Stimulated activated CD4-positive, alpha-beta T cell treated with anti-CD3 and anti-CD28 coated beads, Interleukin-1b, Interleukin-23, amount 100 ng/mL, for 24 hours (primary cell): ENCODE data around the gene PAGE2.
"Not testable (repeated sequence)": the region's sequence is repeated elsewhere in the genome, so short reads cannot be mapped to it uniquely, and the experiment has no call there.

Experiments used
- DNase-seq, 4 experiments: peaks; one replicate each; pipeline ENCODE4 v3.0.0-alpha.2; 2020; ENCODE audit warnings: low read depth in 4 of 4, low spot score in 1 of 4

Gene PAGE2

DNA sequence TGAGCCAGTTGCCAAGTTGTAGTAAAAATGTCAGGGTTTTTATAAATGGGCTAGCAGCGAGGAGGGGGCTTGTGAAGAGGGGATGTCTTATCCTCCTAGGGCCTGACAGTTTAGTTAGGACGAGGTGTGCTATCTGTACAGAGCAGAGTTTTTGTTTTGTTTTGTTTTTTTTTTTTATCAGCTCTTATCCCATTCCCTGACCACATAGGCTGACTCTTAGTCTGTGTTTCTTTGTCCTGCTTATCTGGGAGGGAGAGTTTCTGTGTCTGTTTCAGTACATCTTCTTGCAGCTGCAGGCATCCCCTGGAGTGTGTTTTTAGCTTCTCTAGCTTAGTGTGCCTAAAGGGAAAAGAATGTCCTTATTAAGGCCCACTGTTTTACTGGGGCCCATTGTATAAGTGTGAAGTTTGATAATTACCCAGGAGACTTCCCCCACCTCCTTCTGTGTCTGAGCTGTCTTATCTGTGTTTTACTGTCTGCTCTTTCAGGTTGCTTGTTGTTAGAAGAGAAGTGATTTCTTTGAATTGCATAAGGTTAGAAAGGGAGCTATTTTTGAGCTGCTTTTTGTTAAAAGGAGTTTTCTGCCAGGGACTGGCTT, 32.0 kb downstream of the PAGE2 start:
- no peak for DNase-seq

DNA sequence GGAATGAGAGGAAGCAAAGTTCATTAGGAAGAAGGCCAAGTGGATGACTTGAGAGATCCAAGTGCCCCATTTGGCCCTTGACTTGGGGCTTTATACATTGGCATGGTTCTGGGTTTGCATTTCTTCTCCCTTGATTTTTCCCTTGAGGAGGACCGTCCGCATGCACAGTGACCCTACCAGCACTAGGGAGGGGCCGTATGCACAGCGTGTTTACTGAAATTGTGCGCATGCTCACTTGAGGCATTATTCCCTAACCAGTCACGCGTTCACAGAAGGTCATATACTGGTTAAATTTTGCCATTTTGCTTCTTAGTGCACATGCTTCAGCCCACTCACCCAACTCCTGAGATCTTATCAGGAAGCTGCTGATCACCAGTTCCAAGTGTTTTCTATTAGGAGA, 35.1 kb downstream of the PAGE2 start:
- DNase-seq = no peak

DNA sequence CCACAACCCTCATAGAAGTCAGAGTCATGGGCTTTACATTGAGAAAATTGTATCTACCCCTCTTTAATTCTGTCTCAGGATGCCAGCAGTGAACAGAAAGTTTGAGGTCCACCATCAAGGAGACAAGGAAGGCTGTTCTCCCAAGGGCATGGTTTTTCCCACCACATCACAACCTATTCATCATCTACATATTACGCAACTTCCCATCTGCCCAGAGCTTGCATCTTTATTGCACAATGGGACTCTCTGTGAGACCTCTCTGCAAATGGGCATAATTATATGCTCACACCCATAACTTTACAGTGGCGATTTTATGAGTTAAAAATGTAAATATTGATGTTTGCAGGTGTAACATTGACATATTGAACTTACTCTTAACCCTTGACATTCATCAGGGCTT, 38.9 kb downstream of the PAGE2 start:
- no peak for DNase-seq

DNA sequence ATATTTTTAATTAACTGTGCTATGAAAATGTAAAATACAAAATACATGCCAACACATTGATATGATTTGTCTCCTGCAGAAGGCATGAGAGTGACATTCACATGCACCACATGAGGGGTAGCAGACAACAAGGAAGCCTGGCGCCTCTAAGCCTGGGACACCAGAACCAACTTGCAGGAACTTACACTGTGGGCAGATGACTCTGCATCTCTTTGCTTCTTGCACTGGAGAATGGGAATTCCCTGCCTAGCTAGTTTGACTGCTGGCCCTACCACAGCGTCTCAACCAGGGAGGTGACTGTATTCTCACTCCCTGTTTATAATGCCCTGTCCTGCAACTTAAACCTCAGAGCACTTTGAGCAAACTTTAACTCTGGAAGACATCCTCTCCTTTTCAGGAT, 40.5 kb downstream of the PAGE2 start:
- DNase-seq = no peak

DNA sequence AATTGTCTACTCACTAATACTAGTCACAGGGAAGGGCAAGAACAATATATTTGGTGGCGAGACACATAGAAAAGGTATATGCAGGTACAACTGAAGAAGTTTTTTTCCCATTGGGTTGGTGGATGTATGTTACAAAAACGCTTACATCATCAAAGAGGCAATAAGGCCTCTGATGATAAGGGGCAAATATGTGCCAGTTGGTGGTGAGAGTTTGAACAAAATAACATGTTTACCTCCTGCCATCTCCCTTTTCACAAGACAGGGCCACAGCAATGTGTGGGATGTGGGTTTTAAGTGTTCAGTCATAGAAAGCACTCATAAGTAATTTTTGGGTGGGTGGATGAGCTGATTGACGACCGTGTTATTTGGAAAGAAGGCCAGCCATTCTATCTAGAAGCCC, 41.7 kb downstream of the PAGE2 start:
- DNase-seq = no peak

DNA sequence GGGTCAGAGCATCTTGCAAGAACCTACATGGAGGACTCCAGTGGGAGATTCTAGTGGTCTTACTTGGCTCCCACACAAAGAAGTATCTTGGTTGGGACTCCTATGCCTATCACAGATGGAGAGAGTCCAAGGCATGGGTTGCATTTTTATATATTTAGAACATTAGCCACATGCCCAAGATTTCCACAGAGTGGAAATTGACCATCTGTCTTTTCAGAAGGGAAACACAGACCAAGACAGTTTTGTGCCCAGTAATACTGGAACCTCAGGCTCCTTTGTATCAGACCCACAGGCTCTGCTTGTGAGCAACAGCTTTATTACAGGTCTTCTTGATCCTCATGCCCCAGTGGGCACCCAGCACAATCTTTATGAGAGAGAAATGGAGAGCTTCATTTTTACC, 43.6 kb downstream of the PAGE2 start:
- DNase-seq = no peak

DNA sequence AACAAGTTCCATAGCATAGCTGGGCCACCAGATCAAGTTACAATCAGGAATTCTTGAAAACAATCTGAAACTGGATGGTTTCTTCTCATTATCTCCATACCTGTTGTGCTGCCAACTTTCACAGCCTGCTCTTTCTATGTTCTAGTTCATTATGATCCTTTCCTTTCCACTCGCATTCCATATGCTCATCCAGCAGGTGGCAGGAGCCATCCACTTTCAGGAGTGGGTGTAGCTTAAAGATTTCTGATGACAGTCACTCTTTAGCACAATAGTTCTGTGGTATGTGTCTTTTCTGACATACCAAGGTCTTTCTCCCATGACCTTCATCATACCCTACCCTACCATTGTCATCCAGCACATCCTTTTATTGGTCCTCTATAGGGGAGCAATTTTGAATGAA, 46.4 kb downstream of the PAGE2 start:
- DNase-seq = peak in 1 of 4 experiments; percentile 2

DNA sequence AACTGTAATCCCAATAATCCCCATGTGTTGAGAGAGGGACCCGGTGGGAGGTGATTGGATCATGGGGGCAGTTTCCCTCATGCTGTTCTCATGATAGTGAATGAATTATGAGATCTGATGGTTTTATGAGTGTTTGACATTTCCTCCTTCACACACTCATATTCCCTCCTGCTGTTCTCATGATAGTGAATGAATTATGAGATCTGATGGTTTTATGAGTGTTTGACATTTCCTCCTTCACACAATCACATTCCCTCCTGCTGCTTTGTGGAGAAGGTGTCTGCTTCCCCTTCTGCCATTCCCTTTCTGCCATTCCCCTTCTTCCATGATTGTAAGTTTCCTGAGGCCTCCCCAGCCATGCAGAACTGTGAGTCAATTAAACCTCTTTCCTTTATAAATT, 52.0 kb downstream of the PAGE2 start:
- not testable (repeated sequence) for DNase-seq
